Ammon's horn (tissue), 1 donor: Measurements from ENCODE around the gene DSG3.

Experiments used
- DNase-seq: peaks from one replicate; pipeline ENCODE4 v3.0.0-alpha.2; 2016; ENCODE audit warnings: low spot score

Gene DSG3

DNA sequence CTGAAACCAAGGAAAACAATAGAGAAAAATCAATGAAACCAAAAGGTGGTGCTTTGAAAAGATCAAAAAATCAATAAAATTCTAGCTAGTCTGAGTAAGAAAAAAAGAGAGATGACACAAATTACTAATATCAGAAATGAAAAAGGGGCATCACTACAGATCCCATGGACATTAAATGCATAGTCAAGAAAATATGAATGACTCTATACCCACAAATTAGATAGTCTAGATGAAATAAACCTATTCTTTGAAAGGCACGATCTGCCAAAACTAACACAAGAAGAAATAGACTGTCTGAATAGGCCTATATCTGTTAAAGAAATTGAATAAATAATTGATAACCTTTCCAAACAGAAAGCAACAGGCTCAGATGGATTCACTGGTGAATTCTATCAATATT is 15.2 kb upstream of the DSG3 start:
- no peak for DNase-seq

DNA sequence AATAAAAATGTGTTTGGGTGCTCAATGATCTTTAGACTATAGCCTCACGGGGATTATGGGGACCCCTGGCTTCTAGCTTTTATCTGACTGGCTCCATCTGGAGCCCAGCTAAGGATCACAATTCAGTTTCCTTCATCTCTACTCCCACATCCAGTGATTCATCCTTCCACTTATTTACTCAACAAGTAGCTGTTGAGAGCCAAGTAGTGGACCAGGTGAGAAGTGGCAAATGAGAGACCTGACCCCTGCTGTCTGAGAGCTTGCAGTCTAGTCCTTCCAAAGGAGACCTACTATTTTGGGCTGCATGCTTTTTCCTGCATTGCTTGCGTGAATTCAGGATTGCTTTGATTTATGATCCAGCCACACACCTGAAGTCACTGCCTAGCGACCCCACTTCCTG is 10.7 kb upstream of the DSG3 start:
- no peak for DNase-seq

GRCh38 chr18:31438402-31438801 is 9.1 kb upstream of the DSG3 start:
- DNase-seq = no peak

- no peak for DNase-seq
Measured at GRCh38 chr18:31439807-31440325, 7.7 kb upstream of the DSG3 start.

DNA sequence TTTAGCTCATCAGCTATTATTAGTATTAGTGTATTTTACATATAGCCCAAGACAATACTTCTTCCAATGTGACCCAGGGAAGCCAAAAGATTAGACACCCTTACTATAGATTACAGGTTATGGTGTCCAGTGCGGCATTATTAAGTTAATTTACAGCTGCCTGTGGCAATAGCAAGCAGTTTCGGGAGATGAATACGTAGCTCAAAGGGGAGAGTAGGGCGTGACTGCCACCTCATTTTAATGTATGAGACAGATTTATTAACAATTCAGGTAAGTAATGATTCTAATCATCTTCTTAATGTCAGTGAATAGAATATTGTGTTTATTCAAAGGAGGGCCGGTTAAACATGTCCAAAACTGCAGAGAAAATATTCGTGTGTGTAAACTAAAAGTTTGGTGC is 6.8 kb upstream of the DSG3 start:
- no peak for DNase-seq

GRCh38 chr18:31441493-31441892 is 6.0 kb upstream of the DSG3 start:
- DNase-seq = no peak

DNA sequence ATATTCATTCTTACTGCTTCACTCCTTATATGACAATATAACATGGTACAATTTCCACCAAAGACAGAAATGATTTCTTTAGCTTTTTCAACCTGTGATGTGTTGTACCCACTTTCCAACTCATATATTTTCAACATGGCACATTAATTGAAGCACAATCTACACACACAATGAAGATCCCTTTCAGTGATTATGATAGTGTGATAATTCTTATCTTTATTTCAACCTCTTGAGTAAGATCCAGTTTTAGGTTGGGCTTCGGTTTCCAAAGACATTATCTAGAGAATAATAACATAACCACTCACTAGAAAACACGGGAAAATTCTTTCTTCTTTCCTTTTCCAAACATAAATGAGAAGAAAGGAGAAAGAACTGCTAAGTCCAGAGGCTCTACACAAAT is 3.4 kb upstream of the DSG3 start:
- DNase-seq = no peak

DNA sequence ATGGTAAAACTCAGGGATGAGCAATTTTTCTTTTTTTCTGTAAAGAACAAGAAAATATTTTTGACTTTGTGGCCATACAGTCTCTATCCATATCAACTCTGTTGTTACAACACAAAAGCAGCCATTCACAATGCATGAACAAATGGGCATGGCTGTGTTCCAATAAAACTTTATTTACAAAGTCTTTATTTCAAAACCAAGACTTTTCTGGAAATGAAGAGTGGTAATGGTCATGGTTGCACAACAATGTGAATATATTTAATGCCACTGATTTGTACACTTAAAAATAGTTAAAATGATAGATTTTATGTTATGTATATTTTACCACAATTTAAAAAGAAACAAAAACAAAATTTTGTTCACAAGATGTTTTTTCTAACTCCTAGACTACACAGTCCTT is 1.6 kb upstream of the DSG3 start:
- DNase-seq = no peak

GRCh38 chr18:31446854-31447253 is 687 bp upstream of the DSG3 start:
- no peak for DNase-seq

GRCh38 chr18:31450409-31450808 is 2.9 kb downstream of the DSG3 start:
- DNase-seq = no peak

DNA sequence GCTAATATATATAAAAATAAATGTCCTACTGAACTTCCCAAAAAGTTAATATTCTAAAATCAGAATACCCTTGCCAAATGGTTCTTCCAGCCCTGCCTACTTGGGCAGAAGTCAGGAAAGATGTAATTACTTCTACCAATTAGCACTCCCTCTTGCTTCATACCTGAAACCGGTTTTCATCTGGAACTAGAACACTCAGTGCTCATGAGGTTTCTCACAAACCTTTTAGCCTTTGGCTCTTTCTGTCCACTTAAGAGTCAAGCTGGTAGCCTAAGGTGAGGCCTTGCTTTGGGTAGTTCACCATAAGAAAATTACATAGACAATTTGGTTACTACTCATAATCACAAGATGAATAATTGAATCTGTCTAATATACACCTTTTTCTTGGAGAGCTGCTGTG is 4.1 kb downstream of the DSG3 start:
- no peak for DNase-seq

- no peak for DNase-seq
Measured at GRCh38 chr18:31454066-31454708, 6.6 kb downstream of the DSG3 start.

DNA sequence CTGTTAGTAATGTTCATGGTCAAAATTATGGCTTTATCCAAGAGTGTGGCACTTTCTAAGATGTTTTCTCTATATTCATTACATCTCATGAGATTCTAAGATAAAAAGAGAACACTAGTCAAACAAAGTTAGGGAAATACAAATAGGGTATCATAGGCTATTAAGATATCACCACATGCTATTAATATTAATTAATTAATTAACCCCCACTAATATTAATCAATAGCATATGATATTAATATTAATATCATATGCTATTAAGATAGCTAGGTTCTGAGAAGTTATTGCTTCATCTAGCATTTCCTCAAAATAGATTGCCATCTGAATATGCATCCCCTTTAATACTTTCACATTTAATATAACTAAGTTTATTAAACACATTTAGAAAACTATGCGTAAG is 22.1 kb downstream of the DSG3 start:
- no peak for DNase-seq

DNA sequence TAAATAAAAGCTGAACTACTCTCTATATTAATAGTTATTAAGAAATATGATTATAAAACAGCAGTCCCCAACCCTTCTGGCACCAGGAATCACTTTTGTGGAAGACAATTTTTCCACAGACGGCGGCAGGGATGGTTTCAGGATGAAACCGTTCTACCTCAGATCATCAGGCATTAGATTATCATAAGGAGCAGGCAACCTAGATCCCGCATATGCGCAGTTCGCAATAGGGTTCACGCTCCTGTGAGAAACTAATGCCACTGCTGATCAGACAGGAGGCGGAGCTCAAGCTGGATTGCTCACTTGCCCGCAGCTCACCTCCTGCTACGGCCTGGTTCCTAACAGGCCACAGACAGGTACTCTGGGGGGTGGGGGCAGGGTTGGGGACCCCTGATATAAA is 31.1 kb downstream of the DSG3 start:
- DNase-seq = no peak

DNA sequence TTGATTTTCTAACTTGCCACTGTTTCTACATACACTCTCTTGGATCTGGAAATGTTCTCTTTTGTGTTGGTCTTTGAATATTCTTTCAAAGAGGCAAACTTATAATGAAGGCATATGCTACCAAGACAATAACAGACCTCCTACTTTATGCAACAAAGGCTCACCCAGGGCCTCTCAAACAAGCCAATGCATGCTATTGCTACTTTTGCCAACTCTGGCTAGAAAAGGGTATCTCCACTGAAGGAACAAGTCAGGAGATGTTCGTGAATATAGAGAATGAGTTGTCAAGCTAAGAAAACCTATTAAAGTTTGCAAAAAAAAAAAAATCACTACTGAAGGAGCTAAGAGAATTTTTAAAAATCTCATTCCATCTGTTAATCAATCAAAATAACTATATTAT is 34.5 kb downstream of the DSG3 start:
- no peak for DNase-seq

GRCh38 chr18:31483396-31483795 is 35.9 kb downstream of the DSG3 start:
- no peak for DNase-seq

DNA sequence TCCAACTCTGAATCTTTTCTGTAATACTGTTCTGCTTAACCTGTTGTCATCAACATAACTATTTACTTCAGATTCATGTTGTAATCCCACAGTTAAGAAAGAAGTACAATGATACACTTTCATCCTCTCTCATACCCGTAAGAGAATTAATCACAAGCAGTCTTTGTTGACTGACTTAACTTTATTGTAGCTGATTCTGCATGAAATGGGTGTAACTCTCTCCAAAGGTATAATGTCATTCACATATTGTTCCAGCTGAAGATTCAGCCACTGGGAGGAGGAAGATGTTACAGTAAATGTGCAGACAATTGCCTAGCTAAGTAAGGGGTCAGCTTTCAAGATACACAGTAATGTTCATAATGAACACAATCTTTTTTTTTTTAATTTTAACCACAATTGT is 36.9 kb downstream of the DSG3 start:
- no peak for DNase-seq

DNA sequence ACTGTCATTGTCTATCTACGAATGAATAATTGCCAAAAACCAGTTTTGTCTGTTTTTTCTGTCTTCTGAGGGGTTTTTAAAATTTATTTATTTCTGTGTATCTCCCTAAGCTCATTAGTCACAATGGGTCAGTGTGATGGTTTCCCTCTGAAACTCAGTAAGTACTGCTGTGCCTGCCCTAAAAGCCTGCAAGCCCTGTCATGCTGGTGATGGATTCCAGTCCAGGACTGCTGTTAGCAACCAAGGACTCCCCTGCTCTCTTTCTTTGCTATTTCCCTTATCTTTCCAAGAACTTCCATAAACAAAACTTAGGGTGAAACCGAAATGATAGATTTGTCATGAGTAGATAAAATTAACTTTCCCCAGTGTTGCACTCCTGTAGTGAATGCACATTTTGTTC is 38.6 kb downstream of the DSG3 start:
- no peak for DNase-seq

GRCh38 chr18:31487246-31488015 is 39.9 kb downstream of the DSG3 start:
- DNase-seq = peak; percentile 35

DNA sequence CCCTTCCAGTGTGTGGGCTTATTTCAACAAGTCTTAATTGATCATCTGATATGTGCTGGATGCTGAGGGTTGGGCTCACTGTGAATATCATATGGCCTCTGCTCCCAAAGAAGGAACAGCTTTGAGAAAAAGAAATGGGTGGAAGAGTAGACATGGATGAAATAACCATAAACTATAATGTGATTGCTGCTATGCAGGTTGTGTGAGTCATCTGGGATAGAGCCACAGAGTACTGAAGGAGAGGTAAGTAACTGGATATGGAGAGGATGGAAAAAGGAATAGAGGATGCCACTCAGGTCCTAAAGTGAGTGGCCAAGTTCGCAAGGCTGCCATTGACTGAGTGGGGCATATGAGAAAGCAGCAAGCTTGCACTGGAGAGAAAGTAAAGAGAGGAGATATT is 41.8 kb downstream of the DSG3 start:
- DNase-seq = no peak

GRCh38 chr18:31490387-31490786 is 42.8 kb downstream of the DSG3 start:
- no peak for DNase-seq

GRCh38 chr18:31490833-31491232 is 43.3 kb downstream of the DSG3 start:
- no peak for DNase-seq

GRCh38 chr18:31491586-31491985 is 44.0 kb downstream of the DSG3 start:
- DNase-seq = no peak

- DNase-seq = no peak
Measured at GRCh38 chr18:31492671-31493070, 45.1 kb downstream of the DSG3 start.
